A549 treated with Hydrocortisone at 1 μM for 4 hours (cell line): ENCODE results near the gene MPDU1. TPM values are rescaled to one million over a fixed set of nuclear protein-coding genes. Genes with fewer than 3 reads are reported as not detected.

Experiments
- total RNA-seq: library from RNA; stranded (reverse); fragments of 200-300 nt; extraction: Qiagen RNA extraction; gene quantifications from 5 replicates; pipeline ENCODE4 v1.2.3, GENCODE V29; 2022

The MPDU1 gene
- total RNA-seq = 109 to 162 TPM (median 117 TPM) in 5 replicates

GRCh38 chr17:7583253-7584109 is at the start of gene MPDU1:
Gene MPDU1, plus strand, starts transcription at chr17:7583852. Its CDS starts 11 bp downstream, at chr17:7583863.

DNA sequence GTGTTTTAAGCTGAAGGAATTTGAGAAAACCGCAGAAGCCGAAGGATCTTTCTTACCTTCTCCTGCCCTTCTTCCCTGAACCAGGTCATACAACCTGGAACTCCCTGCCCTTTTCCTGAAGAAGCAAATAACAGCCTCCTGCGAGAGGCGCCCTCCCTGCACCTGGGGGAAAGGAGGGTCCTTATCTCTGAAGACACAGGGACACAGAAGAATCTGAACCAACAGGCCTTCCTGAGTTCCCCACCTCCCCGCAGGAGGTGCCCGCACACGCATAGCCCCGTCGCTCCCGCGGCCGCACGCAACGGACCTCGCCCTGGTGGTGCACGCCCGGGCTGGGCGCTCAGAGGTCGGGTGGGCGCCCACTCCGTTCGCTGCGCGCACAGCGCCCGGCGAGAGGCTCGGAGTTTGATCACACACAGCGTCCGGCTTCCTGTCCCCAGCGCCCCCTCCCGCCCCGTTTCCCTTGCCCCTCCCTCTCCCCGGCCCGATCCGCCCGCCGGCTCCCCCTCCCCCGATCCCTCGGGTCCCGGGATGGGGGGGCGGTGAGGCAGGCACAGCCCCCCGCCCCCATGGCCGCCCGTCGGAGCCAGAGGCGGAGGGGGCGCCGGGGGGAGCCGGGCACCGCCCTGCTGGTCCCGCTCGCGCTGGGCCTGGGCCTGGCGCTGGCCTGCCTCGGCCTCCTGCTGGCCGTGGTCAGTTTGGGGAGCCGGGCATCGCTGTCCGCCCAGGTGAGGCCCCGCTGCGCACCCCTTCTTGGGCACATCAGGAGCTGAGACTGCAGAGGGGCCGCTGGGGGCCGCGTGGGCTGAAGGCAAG is 34.9 kb upstream of the MPDU1 start, which contains the start of gene TNFSF12:
Gene TNFSF12, plus strand, starts transcription at position 474 of the 816 bp plus-strand sequence. Its CDS starts 96 bp downstream, at position 570.

GRCh38 chr17:7558544-7559319 is 24.9 kb upstream of the MPDU1 start, which contains the start of gene TNFSF13:
Gene TNFSF13, plus strand, starts transcription at chr17:7558750. Its CDS starts 290 bp downstream, at chr17:7559040.

DNA sequence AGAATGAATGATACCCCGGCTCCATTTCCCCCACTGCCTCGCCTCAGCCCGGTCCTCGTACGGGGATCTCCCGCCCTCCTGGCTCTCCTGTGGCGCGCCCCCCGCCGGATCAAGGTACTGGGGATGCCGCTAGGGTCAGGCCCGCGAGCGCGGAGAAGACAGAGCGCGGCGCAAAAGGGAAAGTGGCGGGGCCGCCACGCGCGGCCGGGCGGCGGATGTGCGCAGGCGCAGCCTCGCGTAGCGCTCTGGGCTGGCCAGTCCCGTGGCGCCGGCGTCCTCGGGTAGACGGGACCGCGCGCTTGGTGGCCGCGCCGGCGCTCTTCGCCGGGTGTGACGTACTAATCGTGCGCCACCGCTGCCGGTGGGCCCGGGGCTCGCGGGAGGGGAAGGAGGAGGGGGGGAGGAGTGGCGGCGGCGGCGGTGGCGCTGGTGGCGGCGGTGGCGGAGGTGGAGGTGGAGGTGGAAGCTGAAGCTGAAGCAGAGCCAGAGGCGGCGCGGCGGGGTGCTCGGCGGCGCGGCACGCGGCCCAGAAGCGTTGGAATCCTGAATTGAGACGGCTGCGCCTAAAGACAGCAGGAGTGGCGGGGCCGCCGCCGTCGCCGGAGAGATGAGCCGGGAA is 22.0 kb upstream of the MPDU1 start, which contains the start of gene SENP3:
Gene SENP3, plus strand, starts transcription at position 331 of the 619 bp plus-strand sequence. CDS start 1,158 bp downstream, outside the sequence.

GRCh38 chr17:7579001-7579833 is 4.4 kb upstream of the MPDU1 start, which contains the start of gene CD68:
Gene CD68, plus strand, starts transcription at chr17:7579638. Its CDS starts 40 bp downstream, at chr17:7579678.

DNA sequence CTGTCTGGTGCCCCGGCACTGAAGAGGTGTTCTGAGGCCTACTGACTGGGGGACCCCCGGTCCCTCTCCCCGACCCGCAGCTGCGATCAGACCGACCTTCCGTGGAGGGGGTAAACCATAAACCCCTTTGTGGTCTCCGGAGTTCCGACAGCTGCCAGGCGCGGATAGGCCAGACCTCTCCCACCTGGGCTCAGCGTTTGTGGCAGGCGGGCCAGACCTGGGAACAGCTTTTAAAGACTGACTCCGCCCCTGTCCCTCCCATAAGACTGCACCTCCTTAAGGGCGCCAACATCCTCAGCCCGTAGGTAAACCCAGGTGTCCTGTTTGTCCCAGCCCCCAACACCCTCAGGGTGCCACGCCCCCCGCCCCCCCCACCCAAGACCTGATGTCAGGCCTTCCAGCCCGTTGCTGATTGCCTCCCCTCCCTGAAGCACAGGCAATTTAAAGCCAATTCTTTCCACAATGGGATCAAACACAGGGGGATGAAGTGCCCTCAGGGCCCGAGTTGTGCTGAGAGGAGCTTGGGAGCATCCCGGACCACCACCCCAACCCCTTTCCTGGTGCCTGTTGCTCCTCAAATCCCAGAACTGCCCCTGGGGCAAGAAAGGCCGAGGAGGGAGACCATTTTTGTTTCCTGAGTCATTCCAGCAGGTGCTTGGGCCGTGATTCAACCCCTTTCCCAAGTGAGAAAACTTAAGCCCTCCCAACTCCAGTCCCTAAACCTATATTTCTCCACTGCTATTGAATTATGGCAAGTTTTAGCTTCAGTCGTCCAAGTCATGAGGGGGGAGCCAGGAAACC is 6.4 kb downstream of the MPDU1 start, which contains the start of gene SOX15:
Gene SOX15, minus strand, starts transcription at position 204 of the 801 bp plus-strand sequence. CDS start 418 bp downstream, outside the sequence.

DNA sequence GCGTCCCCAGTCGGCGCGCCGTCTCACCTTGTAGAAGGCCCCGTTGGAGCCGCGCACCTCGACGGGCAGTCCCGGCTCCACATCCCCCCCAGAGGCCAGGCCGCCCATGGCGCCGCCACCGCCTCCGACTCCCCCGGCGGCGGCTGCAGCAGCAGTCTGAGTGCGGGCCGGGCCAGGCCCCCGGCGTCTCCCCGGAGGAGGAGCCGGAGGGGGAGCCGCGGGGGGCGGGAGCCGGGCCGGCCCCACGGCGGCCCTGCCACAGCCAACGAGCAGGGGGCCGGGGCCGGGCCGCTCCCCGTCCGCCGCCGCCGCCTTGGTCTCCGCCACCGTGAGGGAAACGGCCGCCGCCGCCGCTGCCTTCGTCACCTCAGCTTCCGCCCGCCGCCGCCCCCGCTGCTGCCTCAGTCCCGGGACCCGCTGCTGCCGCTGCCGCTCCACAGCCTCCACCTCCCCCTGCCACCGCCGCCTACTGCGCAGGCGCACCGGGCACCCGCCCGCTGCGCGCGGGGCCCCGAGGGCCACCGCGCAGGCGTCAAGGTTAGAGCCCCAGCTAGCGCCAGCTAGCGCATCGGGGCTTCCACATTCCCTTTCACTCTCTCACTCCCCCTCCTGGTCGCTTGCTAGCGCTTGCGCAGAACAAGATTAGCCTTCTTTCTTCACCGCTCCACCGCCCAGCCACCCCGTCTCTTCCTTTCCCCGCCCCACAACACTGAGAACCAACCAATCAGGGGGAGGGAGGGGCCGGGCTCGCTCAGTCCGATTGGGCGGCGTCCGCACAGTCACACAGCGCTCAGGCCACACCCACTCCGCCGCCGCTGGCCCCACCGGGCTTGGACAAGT is 31.0 kb downstream of the MPDU1 start, which contains the start of gene FXR2:
Gene FXR2, minus strand, starts transcription at position 473 of the 840 bp plus-strand sequence. Its CDS starts 365 bp downstream, at position 108.

DNA sequence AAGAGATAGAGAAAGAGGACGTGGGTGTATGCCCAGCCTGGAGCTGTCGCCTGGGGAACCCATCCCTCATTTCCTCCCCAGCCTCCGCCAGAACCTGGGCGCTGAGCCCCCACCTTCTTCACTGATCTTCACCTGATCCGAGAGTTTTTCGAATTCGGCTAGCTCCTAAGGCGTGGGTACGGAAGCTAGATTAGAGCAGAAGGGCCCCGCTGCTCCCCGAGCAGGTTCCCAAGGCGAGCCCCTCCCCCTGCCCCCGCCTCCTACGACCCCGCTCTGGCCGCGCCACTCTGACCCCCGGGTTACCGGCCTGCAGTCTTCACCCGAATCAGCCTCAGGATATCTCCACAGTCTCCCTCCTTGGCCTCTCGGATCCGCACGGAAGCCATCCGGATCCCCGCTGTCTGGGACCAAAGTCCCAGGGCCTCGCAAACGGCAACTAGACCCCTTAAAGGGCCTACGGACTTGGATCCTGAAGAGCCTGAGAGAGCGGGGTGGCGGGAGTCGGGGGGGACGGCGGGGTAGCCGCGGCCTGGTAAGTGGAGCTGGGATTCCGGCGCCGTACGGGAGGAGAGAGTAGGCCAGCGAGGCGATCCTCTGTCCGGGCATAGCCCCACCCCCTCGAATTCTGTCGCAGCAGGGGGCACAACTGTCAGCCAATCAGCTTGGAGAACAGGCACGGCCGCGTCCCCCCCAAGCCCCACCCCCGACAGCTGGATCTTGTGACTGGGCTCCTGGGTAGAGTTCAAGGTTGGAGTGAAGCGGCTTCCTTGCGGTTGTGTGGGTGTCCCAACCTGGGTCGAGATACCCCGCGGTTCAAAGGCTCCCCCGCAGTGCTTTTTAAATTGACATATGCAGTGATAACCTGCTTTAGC is 43.8 kb downstream of the MPDU1 start, which contains the start of gene SAT2:
Gene SAT2, minus strand, starts transcription at position 572 of the 872 bp plus-strand sequence. Its CDS starts 186 bp downstream, at position 386.

GRCh38 chr17:7629939-7630571 is 46.4 kb downstream of the MPDU1 start, which contains the start of gene SHBG:
Gene SHBG, plus strand, starts transcription at chr17:7630135. Its CDS starts 38 bp downstream, at chr17:7630173.

Other genes starting within 250 kb of the MPDU1 start
- 1.2 to 3.9 TPM (median 3.1 TPM) in 5 replicates for gene ACAP1, start 247.3 kb upstream of the MPDU1 start, total RNA-seq
- 10.5 to 13.8 TPM (median 12.9 TPM) in 5 replicates for gene KCTD11, start 231.7 kb upstream of the MPDU1 start, total RNA-seq
- gene TMEM95, start 228.7 kb upstream of the MPDU1 start, total RNA-seq = not detected in 5 replicates
- gene TNK1, start 202.8 kb upstream of the MPDU1 start, total RNA-seq = 1.4 to 2.1 TPM (median 1.7 TPM) in 5 replicates
- gene PLSCR3, start 189.3 kb upstream of the MPDU1 start, total RNA-seq = 38.8 to 44.7 TPM (median 42.7 TPM) in 5 replicates
- 171 to 224 TPM (median 215 TPM) in 5 replicates for gene TMEM256, start 179.8 kb upstream of the MPDU1 start, total RNA-seq
- gene NLGN2, start 176.0 kb upstream of the MPDU1 start, total RNA-seq = 12.7 to 19.0 TPM (median 15.5 TPM) in 5 replicates
- gene SPEM1, start 163.5 kb upstream of the MPDU1 start, total RNA-seq = 0.08 to 0.13 TPM in 2 of 5 replicates, not detected in the others
- gene SPEM2, start 158.2 kb upstream of the MPDU1 start, total RNA-seq = not detected in 5 replicates
- 0.02 to 0.03 TPM in 2 of 5 replicates, not detected in the others for gene SPEM3, start 155.0 kb upstream of the MPDU1 start, total RNA-seq
- gene TMEM102, start 148.4 kb upstream of the MPDU1 start, total RNA-seq = 10.1 to 14.8 TPM (median 13.3 TPM) in 5 replicates
- 0.93 to 1.1 TPM (median 1.0 TPM) in 5 replicates for gene FGF11, start 144.3 kb upstream of the MPDU1 start, total RNA-seq
- 7.0 to 11.7 TPM (median 9.1 TPM) in 5 replicates for gene CHRNB1, start 138.8 kb upstream of the MPDU1 start, total RNA-seq
- gene ZBTB4, start 104.2 kb upstream of the MPDU1 start, total RNA-seq = 20.4 to 26.9 TPM (median 24.8 TPM) in 5 replicates
- not detected in 5 replicates for gene SLC35G6, start 102.4 kb upstream of the MPDU1 start, total RNA-seq
- 70.3 to 86.1 TPM (median 78.6 TPM) in 5 replicates for gene POLR2A, start 99.5 kb upstream of the MPDU1 start, total RNA-seq
- gene TNFSF12, start 34.8 kb upstream of the MPDU1 start, total RNA-seq = 9.9 to 13.2 TPM (median 11.0 TPM) in 5 replicates
- 0.78 to 1.1 TPM (median 0.91 TPM) in 5 replicates for gene TNFSF13, start 25.1 kb upstream of the MPDU1 start, total RNA-seq
- 88.8 to 103 TPM (median 95.8 TPM) in 5 replicates for gene SENP3, start 21.9 kb upstream of the MPDU1 start, total RNA-seq
- gene CD68, start 4.2 kb upstream of the MPDU1 start, total RNA-seq = 25.7 to 33.1 TPM (median 28.3 TPM) in 5 replicates
- gene SOX15, start 6.2 kb downstream of the MPDU1 start, total RNA-seq = 0.16 to 0.36 TPM (median 0.25 TPM) in 5 replicates
- gene FXR2, start 31.0 kb downstream of the MPDU1 start, total RNA-seq = 52.5 to 56.7 TPM (median 54.4 TPM) in 5 replicates
- 60.0 to 88.9 TPM (median 79.2 TPM) in 5 replicates for gene SAT2, start 44.0 kb downstream of the MPDU1 start, total RNA-seq
- 0.35 to 0.85 TPM (median 0.60 TPM) in 5 replicates for gene SHBG, start 46.3 kb downstream of the MPDU1 start, total RNA-seq
- 0.15 to 0.37 TPM (median 0.27 TPM) in 5 replicates for gene ATP1B2, start 67.1 kb downstream of the MPDU1 start, total RNA-seq
- 42.4 to 47.4 TPM (median 42.4 TPM) in 5 replicates for gene TP53, start 103.6 kb downstream of the MPDU1 start, total RNA-seq
- 33.5 to 44.7 TPM (median 38.0 TPM) in 5 replicates for gene WRAP53, start 104.6 kb downstream of the MPDU1 start, total RNA-seq
- 1.1 to 1.4 TPM (median 1.3 TPM) in 5 replicates for gene EFNB3, start 121.3 kb downstream of the MPDU1 start, total RNA-seq
- gene DNAH2, start 133.9 kb downstream of the MPDU1 start, total RNA-seq = 0.01 to 0.08 TPM (median 0.02 TPM) in 5 replicates